Bronchial epithelial cell (primary cell): ENCODE results near the gene PDE6B. TPM values are rescaled to one million over a fixed set of nuclear protein-coding genes. Genes with fewer than 3 reads are reported as not detected.

ENCODE experiments used
- DNase-seq: peaks from one replicate; pipeline ENCODE4 v3.0.0-alpha.2; 2010; ENCODE audit warnings: low read depth
- FAIRE-seq: peaks from 2 replicates; lab custom pipeline; 2011; peaks lifted over from hg19 to GRCh38; lab: Jason Lieb, UNC
- H3K27me3 ChIP-seq: 2 replicates; pipeline ENCODE4 v1.5.1; 2011; ENCODE audit warnings: low read length; ENCODE audit not compliant: control insufficient read depth, insufficient read depth
- H3K36me3 ChIP-seq: 2 replicates; pipeline ENCODE4 v1.5.1; 2011; ENCODE audit warnings: low read length; ENCODE audit not compliant: control insufficient read depth, insufficient read depth
- H3K4me3 ChIP-seq: 2 replicates; pipeline ENCODE4 v1.5.1; 2011; ENCODE audit warnings: mild to moderate bottlenecking, low read depth, low read length, control low read depth
- CTCF ChIP-seq: IDR thresholded peaks from 2 replicates; pipeline ENCODE4 v1.5.1; 2011; ENCODE audit warnings: mild to moderate bottlenecking, moderate library complexity, low read length, control low read depth, inconsistent platforms; ENCODE audit not compliant: insufficient read depth, severe bottlenecking
- total RNA-seq: library from RNA; depleted of rRNA; stranded (reverse); fragments of >200 nt; gene quantifications from 2 replicates; pipeline ENCODE4 v1.2.1, GENCODE V29; 2014

PDE6B gene
- total RNA-seq, 1 donor from 2014 or later, result not detected

GRCh38 chr4:651884-652642 lies 26.7 kb downstream of the PDE6B start:
- H3K27me3 ChIP-seq, result peaks cover 6% of the 10 kb centered on the region
- FAIRE-seq (no peak), DNase-seq (no peak)
- H3K36me3 ChIP-seq, result no peaks in the 10 kb centered on the region
- H3K4me3 ChIP-seq, result no peak overlapping the region
- no peak for TF ChIP-seq CTCF

- DNase-seq, result no peak
- no peaks in the 10 kb centered on the region for H3K36me3 ChIP-seq
- H3K4me3 ChIP-seq, result no peak overlapping the region
- TF ChIP-seq CTCF, result no peak
- no peak for FAIRE-seq
- peaks cover 6% of the 10 kb centered on the region for H3K27me3 ChIP-seq
Observed at GRCh38 chr4:653080-653821, 27.9 kb downstream of the PDE6B start.

- FAIRE-seq, result no peak
- H3K27me3 ChIP-seq, result peaks cover 6% of the 10 kb centered on the region
- no peak overlapping the region for H3K4me3 ChIP-seq
- no peak for TF ChIP-seq CTCF
- H3K36me3 ChIP-seq, result no peaks in the 10 kb centered on the region
- DNase-seq, result no peak
Observed at GRCh38 chr4:653831-654502, 28.6 kb downstream of the PDE6B start.

- H3K36me3 ChIP-seq, result no peaks in the 10 kb centered on the region
- no peak for TF ChIP-seq CTCF
- no peak for DNase-seq
- FAIRE-seq, result no peak
- H3K4me3 ChIP-seq, result no peak overlapping the region
- H3K27me3 ChIP-seq, result peaks cover 6% of the 10 kb centered on the region
Observed at GRCh38 chr4:654503-654845, 29.1 kb downstream of the PDE6B start.

- FAIRE-seq (no peak), DNase-seq (no peak)
- Histone ChIP-seq H3K36me3 (no peaks in the 10 kb centered on the region), H3K27me3 (peaks cover 6% of the 10 kb centered on the region), H3K4me3 (no peak overlapping the region)
- TF ChIP-seq CTCF, result no peak
Observed at GRCh38 chr4:654871-655463, 29.6 kb downstream of the PDE6B start.
